Activated CD8-positive, alpha-beta memory T cell treated with anti-CD3 and anti-CD28 coated beads for 1 hour (primary cell): ENCODE results near the gene STMN3.
"Not testable (repeated sequence)": the region's sequence is repeated elsewhere in the genome, so short reads cannot be mapped to it uniquely, and the experiment has no call there.

ENCODE experiments used
- DNase-seq, 2 donors: peaks; one replicate each; pipeline ENCODE4 v3.0.0-alpha.2; 2020; ENCODE audit warnings: low read depth in 1 of 2; ENCODE audit errors: extremely low read depth in 1 of 2

The STMN3 gene

DNA sequence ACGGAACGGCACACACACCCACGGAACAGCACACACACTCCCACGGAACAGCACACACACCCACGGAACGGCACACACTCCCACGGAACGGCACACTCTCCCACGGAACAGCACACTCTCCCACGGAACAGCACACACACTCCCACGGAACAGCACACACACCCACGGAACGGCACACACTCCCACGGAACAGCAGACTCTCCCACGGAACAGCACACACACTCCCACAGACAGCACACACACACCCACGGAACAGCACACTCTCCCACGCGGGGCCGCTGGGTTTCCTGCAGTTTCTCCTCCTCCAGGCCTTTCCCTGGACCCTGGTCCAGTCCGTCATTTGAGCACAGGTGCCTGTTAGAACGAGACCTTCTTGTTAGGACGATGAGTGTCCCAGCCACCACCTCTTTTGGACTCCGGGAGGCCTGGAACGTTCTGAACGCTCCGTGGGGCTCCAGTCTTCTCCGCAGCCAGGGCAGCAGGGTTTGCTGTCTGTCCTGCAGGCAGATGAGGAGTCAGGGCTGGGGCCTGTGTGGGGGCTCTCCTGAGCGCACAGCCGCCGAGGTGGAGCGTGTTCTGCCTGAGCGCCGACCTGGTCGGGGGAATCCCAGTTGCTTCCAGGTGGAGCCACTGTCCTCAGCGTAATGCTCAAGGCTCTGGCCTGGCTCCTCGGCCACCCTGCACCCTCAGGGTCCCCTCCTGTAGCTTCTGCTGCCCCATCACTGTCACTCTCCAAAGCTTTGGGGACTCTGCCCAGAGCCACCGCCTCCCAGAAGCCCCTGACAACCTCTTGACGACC is 25.6 kb upstream of the STMN3 start:
- DNase-seq: no peak

DNA sequence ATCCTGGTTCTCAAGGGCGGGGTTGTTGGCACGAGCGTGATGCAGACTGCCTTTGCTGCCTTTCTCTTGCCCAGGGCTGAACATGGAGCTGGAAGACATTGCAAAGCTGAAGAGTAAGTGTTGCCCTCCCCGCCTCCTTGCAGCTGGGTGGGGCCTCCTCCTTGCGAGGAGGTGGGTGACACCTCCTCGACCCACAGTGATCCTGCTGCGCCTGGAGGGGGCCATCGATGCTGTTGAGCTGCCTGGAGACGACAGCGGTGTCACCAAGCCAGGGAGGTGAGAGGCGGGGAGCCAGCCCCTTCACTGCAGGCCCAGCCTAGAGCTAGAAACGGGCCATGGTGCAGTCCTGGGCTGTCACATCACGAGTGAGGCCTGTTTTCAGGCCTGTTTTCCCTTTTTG is 24.8 kb upstream of the STMN3 start:
- no peak for DNase-seq

DNA sequence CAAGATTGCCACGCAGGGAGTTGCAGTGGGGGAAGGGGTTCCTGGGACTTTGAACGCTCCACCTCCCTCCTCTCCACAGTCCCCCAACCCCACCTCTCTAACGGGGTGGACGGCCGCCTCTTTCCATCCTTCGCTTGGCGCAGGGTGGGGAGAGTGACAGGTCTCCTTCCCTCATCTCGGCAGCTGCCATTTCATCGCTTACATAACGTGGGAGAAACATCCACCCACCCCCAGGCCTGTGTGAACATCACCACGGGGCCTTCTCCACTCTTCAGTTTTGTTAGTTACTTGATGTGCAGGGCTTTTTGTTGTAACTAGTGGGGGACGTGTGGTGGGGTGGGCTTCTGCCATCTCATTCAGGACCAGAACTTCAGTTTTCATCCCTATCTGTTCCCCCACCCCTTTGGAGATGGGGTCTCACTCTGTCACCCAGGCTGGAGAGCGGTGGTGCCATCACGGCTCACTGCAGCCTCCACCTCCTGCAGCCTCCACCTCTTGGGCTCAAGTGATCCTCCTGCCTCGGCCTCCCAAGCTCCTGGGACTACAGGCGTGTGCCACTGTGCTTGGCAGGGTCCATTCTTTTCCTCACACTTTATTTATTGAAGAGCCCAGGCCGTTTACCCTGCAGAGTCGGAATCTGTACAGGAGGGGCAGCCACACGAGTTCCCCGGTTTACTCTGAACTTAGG is 22.6 kb upstream of the STMN3 start:
- DNase-seq: no peak

DNA sequence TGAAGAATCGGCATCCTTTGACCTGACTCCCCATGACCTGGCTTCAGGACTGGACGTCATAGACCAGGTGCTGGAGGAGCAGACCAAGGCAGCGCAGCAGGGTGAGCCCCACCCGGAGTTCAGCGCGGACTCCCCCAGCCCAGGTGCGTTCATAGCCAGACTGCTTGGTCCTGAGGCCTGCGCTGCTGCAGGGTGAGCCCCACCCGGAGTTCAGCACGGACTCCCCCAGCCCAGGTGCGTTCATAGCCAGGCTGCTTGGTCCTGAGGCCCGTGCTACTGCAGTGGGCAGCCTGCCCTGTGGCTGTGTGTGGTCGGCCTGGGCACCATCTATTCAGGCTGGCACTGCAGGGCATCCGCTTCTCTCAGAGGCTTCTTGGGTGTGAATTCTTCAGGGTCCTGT is 20.7 kb upstream of the STMN3 start:
- no peak for DNase-seq

DNA sequence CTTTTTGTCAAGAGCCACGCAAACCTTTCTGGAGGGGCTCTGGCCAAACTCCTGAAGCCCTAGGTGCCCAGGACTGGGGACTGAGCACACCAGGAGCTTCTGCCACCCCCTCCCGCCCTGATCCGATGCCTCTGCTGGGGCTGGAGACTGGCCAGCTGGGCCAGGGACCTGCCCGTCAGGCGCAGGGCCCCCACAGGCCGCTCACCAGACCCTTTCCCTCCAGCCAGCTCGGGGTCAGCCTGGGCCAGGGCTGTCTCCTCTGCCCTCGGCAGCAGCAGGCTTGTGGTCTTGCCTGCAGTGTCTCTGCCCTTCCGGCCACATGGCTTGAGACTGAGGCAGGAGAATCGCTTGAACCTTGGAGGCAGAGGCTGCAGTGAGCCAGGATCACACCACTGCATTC is 19.4 kb upstream of the STMN3 start:
- DNase-seq: no peak

DNA sequence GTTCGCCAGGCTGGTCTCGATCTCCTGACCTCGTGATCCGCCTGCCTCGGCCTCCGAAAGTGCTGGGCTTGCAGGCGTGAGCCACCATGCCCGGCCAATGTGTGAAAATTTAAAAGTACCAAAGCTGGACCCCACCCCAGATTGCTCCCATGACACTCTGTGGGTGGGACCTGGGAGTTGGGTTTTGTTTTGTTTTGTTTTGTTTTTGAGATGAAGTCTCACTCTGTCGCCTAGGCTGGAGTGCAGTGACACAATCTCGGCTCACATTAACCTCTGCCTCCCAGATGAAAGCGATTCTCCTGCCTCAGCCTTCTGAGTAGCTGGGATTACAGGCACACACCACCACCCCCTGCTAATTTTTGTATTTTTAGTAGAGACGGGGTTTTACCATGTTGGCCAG is 18.5 kb upstream of the STMN3 start:
- not testable (repeated sequence) for DNase-seq

DNA sequence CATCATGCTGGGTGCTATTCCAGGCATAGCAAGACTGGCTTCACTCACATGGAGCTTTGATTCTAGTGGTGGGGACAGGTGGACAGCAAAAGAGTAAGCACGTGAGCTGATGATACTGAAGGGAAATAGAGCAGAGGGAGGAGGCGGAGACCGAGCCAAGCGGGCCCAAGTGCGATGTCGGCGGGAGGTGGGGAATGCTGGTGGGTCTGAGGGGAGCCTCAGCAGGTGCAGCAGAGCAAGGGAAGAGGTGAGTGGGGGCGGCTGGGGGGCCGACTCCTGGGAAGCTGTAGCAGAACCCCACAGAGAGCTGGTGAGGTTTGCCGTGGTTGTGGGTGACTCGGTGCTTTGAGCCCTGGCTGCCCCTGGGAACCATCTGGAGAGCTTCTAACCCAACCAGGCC is 15.1 kb upstream of the STMN3 start:
- DNase-seq: no peak

DNA sequence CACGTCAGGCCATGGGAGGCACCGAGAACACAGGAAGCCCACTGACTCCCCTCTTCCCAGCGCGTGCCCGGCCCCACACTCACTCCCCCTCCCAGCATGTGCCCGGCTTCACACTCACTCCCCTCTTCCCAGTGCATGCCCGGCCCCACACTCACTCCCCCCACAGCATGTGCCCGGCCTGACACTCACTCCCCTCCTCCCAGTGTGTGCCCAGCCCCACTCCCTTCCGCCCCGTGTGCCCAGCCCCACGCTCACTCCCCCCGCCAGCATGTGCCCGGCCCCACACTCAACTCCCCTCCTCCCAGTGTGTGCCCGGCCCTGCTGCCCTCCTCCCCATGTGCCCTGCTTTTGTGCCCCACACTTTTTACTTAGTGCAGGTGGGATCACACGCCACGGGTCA is 14.6 kb upstream of the STMN3 start:
- DNase-seq: no peak

DNA sequence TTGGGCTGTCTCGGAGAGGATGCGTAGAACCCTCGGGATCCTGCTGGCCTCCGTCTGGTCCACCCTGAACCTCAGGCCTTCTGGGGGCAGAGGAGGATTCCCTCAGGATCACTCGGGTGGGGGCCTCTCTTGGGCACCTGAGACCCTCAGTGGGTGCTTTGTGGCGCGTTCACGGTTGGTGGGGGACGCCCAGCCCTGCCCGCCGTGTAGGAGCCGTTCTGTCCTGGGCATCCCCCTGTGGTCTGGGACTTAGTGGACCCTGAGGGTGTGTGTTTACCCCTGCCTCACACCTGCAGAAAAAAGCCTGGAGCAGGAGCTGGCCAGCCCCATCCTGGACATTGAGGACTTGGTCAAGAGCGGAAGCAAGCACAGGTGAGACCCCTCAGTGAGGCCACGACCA is 12.5 kb upstream of the STMN3 start:
- DNase-seq: no peak

DNA sequence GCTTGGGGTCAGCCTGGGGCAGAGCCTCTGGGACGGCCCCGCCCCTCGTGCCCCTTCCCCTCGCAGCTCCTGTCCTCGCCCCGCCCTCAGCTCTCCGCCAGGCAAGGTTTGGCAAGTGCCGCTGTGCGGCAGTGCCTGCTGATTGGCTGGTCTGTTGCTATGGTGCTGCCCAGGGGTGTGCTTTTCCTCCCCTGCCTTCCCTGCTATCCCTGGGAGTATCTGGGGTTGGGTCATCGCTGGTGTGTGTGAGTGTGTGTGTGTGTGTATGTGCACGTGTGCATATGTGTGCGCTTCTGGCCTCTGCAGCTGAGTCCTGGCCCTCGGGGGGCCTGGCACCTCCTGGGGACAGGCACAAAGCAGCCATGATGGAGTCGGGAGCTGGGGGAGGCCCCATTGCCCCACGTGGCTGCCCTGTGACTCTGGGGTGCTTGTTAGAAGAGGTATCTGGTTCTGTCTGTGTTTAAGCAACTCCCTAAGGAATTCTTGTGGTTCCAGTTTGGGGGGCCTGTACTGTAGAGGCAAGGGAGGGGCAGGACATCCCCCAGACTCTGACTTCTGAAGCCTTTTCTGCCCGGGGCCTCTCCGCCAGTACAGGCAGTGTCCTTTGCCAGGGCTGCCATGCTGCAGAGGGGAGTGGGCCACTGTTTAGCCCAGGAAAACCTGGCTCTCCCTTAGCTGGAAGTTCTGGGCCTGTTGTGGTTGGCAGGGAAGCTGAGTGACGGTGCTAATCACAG is 11.8 kb upstream of the STMN3 start:
- DNase-seq: no peak

DNA sequence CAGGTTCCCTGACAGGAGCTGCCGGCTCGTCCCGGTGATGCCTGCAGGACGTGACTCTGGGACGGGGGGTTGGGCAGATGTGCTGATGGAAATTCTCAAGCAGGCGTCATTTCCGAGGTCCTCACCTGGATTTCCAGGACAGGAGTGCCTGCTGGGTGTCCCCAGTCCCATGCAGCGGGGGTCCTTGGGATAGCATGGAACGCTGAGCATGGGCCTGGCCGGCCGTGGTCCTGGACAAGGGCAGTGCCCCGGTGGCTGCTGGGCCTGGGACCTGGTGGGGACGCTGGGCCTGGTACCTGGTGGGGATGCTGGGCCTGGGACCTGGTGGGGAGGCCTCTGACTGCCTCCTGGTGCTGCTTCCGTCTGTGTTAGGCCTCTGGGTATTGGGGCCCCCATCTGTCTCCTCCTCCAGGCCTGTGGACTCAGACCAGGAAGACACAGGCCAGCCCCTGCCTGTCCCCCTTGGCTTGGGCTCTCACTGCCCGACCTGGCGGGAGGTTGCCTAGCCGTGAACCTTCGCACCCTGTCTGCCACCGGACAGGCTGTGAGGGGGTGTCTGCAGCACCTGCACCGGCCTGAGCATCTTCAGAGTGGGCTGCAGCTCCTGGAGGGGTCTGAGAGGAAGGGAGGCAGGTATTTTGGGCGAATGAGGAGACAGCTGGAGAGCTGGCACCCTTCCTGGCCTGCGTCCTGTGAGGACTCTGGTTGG is 11.1 kb upstream of the STMN3 start:
- DNase-seq: no peak

DNA sequence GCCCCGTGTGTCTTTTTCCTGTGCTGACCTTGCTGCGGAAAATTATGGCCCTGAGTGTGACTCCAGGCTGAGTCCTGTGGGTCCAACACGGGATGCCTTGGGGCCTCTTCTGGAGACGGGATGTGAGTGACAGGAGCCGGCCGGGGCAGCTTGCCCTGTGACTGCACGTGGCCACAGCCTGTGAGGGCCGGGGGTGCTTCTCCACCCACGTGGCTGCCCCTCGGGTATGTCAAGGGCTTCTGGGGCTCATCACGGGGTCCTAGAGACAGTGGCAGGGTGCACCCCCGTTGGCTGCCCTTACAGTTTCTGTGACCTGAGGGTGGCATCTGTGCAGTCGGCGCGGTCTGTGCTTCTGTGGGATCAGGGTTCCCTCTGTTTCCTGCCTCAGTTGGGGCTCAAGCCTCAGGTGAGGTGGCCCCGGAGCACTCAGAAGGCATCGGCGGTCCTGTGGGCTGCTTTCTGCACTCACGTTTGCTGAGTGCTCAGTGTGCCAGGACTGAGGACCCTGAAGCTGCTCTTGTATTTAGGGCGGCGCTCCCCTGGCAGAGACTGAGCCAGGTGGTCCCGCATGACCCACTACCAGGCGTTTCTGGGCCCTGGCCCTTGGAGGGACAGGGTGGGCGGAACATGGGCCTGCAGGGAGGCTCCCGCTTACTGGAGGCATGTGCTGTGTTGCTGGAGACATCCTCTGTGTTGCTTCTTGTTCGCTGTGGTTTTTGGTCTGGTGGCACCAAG is 10.3 kb upstream of the STMN3 start:
- no peak for DNase-seq

DNA sequence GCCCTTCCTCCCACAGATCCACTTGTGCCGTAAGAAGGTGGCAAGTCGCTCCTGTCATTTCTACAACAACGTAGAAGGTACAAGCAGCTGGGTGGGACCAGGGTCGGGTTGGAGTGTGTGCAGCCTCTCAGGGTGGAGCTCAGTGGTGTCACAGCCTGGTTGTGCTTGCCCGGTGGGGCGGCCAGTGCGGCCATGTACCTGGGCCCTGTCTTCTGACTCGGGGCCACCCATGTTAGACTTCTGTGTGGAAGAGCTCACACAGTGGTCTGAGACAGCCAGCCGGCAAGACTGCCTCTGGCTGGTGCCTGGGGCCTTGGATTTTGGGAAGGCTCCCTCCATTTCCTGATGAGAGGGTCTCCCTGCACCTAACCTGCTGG is 9.6 kb upstream of the STMN3 start:
- DNase-seq: no peak

DNA sequence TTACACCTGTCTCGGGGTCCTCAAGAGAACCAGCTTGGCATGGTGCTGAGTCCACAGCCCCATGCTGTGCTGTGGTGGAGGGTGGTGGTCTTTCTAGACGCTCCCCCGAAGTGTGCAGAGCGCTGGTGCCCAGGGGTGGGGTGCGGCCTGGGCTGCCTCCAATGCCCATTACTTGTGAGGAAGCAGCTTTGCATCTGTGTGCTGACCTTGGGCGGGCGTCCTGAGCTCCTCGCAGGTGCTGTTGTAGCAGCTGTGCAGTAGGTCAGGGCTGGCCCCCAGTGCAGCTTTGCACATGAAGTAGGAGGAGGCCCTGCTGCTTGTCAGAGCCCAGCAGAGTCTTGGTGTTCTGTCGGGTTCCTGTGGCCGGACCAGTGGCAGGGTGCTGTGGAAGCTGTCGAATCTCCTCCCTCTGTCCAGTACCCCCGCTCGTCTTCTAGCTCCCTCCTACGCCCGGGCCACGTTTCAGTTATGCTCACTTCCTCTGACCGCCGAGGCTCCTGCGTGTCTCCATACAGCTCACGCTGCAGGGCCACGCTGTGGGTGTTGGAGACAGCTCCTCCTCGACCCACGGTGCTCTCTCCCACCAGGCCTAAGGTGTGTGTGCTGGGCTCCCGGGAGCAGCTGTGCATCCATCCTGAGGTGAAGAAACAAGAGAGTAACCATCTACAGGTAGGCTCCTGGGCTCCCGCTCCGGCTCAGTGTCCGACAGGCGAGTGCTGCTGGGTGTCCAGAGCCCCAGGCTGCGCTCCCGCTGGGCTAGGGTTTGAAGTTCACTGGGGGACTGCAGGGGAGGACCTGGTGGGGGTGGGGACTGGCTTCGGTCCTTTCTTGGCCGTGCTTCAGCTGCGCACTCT is 9.0 kb upstream of the STMN3 start:
- DNase-seq: no peak

DNA sequence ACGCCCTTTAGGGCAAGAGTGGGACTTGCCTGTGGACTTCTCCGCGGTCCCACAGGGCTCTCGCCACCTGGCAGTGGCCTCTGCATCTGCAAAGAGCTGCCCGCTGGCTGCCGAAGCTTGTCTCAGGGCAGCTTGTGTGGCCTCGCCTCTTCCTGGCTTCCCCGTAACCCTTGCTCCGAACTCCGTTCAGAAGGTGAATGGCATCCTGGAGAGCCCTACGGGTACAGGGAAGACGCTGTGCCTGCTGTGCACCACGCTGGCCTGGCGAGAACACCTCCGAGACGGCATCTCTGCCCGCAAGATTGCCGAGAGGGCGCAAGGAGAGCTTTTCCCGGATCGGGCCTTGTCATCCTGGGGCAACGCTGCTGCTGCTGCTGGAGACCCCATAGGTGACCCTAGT is 7.9 kb upstream of the STMN3 start:
- DNase-seq: no peak

DNA sequence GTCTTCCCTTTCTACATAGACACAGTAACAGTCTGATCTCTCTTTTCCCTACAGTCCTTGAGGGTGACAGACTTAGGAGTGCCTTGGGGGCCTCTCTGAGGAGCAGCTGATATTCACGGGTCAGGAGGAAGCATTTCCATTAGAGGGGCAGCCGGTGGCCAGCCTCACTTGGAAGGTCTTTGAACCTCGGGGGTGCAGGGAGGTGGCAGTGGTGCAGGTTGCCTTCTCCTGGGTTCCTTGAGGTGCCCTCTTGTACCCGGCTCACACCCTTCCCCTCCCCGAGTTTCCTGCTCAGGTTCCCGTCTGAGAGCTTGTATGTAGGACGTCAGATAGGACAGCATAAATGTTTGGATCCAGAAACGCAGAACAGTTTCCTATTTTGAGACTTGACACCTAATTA is 7.4 kb upstream of the STMN3 start:
- no peak for DNase-seq

DNA sequence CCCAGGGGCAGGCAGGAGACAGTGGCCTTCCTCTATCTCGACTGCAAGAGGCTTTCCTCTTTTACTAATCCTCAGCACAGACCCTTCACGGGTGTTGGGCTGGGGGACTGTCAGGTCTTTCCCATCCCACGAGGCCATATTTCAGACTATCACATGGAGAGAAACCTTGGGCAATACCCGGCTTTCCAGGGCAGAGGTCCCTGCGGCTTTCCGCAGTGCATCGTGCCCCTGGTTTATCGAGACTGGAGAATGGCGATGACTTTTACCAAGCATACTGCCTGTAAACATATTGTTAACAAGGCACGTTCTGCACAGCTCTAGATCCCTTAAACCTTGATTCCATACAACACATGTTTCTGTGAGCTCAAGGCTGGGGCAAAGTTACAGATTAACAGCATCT is 7.0 kb upstream of the STMN3 start:
- not testable (repeated sequence) for DNase-seq

DNA sequence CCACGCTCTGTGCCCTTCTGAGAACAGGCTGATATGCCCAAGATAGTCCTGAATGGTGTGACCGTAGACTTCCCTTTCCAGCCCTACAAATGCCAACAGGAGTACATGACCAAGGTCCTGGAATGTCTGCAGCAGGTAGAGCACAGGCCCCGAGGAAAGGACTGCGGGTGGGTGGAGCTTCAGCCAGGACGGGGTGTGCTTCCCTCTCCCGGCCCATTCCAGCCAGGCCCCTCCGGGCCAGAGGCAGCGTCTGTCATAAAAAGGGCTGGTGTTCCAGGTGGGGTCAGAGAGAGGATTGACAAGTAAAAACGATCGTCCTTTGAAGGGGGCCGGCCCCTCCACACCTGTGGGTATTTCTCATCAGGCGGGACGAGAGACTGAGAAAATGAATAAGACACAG is 6.1 kb upstream of the STMN3 start:
- DNase-seq: no peak

DNA sequence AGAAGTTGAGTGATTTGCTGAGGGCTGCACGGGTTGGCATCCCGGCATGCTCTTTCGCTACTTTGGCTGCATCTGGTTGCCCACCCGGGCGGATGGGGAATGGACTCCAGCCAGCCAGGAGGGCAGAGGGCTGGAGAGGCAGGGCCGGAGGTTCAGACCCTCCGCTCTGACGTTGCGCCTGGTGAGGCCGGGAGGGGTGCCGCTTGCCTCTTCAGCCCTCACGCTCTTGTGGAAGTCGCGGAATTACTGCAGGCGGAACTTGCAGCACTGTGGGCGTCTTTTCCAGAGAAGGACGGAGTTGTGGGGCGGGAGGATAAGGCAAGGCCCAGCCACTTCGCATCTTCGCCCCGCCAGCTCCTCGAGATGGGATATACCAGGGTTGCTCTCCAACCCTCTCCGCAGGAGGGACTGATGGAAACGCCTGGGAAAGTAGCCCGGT is 5.5 kb upstream of the STMN3 start:
- no peak for DNase-seq
